Stimulated activated CD8-positive, alpha-beta memory T cell treated with anti-CD3 and anti-CD28 coated beads, Interleukin-4, amount 100 ng/mL, for 1 hour (primary cell): ENCODE measurements around the gene GID8.

Experiments
- DNase-seq, 2 donors: peaks; one replicate each; pipeline ENCODE4 v3.0.0-alpha.2; 2020; ENCODE audit warnings: low read depth in 2 of 2, low spot score in 1 of 2

Gene GID8

DNA sequence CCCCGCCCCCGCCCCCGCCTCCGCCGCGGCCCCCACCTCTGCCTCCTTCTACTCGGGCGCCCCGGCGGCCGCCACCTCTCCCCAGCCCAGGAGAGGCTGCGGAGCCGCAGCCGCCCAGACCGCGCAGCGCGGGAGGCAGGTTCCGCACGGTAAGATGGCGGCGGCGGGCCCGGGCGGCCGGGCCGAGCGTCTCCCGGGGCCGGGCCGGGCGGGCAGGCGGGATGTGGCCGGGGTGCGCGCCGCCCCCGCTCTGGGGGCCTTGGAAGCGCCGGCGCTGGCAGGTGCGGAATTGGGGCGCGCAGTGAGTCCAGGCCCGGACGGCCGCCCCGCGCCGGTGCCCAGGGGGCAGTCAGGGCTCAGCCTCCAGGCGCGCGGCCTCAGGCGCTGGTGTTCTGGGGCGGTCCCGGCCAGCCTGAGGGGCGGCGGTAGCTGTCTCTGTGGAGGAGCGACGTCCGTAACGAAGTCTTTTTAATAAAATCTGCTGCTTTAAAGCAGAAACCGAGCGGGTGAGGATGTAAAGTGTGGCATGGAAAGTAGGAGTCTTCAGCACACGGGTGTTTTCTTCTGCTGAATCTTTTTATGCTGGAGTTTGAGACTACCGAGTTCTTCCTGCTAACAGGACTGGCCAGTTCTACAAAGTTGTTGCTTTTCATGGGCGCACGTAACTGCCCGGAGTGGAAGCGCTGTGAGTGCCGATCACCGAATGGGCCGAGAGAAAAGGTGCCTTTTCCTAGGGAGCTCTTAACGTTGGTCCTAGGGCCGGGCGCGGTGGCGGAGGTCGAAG lies at the start of gene GID8:
TSS of gene GID8 (plus strand) at position 43 of the 784 bp plus-strand sequence. CDS start 3,356 bp downstream, outside the sequence.
- DNase-seq: no peak

- no peak for DNase-seq
Observed at GRCh38 chr20:62888406-62888805, 49.5 kb upstream of the GID8 start.

DNA sequence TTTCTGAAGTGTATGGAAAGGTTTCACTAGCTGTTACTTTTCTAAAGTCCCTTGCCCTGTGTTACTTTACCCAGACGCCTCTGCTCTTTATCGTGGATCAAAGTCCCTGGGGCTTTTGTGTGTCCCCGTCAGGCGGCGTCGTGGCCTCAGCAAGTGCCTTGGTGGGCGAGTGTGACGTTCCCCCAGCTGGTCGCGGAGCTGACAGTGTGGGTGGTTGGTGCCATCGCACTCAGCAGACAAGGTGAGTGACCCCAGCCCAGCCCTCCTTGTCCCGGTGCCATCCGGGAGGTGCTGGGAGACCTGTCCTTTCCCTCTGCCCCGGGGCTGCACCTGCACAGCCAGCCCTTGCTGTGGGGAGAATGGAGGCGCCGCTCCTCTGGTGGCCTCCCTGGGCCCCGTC lies 49.0 kb upstream of the GID8 start:
- DNase-seq: no peak

- DNase-seq: no peak
Observed at GRCh38 chr20:62889411-62889810, 48.5 kb upstream of the GID8 start.

- no peak for DNase-seq
Observed at GRCh38 chr20:62889871-62890270, 48.1 kb upstream of the GID8 start.

- no peak for DNase-seq
Observed at GRCh38 chr20:62890444-62890843, 47.5 kb upstream of the GID8 start.

DNA sequence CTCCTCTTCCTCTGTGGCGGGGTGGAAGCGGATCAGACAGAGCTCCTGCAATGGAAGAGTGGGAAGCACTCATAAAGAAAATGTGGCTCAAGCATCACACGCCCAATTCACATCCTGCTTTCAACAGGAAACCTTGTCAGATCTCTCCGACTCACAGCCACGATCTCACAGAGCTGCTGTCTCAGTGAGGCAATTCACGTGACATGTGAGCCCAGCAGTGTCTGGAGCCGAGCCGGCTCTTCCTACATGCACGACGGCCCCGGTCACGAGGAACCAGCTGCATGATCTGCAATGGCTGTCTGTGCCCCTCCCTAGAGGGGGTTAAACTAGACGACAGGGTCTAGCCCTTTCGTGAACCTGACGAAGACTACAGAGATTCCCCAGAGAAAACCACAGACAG lies 46.8 kb upstream of the GID8 start:
- no peak for DNase-seq

DNA sequence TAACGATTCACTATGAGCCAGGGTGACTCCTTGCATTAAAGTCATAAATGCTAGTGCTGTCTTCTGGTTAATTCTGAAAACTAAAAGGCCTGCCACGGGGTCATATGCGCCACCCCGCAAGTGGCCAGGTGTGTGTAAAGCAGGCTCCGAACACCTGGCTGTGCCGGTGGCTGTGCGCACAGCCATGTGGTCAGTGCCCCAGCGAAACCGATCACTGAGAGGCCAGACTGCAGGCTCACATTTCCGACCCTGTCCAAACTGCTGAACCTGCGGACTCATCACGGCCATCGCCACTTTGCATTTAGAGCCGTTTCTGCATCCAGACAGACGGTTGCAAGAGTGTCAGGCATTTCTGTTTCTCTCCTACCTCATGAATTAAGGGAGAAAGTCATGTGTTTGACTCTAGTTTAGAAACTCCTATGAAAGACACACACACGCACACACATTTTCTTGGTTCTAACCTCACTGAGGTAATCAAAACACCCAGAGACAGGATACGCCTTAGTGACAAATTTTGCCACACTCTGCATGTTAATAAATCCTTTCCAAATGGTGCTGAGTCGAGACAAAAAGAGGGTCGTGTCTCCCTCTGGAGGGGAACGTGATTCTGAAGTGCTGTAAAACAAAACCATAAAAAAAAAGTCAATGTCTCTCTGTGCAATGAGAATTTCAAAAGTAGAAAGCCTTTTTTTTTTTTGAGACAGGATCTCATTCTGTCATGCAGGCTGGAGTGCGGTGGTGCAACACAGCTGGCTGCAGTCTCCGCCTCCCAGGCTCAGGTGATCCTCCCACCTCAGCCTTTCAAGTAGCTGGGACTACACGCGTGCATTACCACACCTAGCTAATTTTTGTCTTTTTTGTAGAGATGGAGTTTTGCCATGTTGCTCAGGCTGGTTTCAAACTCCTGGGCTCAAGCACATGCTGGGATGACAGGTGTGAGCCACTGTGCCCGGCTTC lies 45.3 kb upstream of the GID8 start:
- DNase-seq: no peak

DNA sequence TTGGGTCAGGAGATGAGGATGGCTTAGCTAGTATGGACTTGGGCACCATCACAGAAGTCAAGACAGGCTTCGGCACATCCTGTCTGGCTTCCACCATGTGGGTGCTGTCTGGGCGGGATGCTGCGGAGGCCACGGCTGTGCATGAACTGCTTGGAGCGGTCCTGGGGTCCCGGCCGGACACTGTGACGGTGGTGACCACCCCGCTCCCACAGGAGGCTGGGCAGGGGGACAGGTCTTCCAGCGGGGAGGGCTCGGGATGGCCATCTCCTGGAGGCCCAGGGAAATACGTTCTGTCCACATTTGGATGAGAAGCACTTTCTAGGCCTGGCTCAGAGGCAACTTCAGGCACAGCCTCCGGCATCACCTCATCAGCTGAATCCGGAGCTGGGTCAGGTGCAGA lies 44.2 kb upstream of the GID8 start:
- no peak for DNase-seq

GRCh38 chr20:62894261-62894660 lies 43.7 kb upstream of the GID8 start:
- no peak for DNase-seq

DNA sequence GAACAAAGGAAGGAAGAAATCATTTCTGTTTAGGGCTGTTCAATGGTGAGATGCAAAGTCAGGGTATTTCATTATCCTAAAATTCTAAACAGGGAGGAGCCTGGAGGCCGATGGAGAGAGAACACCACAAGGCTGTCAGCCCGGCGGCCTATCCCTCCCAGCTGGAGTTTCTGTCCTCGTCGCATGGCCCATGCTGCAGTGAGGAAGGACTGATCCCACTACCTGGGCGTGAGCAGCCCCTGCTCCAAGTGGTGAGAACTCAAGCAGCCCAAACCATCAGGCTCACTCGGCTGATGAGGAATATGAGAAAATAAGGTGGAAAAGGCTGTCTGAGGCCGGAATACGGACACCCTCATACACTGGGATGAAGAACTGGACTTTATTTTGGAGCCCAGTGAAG lies 42.4 kb upstream of the GID8 start:
- DNase-seq: no peak

DNA sequence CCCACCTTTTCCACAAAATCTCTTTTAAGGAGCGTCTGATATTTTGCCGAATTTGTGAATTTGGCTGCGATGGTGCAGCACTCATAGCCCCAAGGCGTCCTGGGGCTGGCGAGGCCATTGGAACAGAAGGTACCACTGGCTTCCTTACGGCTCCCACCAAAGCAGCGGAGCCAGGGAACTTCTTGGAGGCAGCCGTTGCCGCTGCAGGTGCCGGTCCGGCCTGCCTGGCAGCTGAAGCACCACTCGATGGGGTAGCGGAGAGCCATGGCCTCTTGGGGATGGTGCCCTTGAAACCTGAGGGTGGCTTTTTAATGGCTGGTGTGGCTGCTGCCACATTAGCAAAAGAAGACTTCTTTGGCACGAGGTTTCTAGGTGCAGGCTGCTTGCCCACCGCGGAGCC lies 41.4 kb upstream of the GID8 start:
- DNase-seq: no peak

- no peak for DNase-seq
Observed at GRCh38 chr20:62897666-62898065, 40.3 kb upstream of the GID8 start.

- DNase-seq: no peak
Observed at GRCh38 chr20:62898093-62898964, 39.6 kb upstream of the GID8 start.

- no peak for DNase-seq
Observed at GRCh38 chr20:62898970-62899632, 38.8 kb upstream of the GID8 start.

GRCh38 chr20:62899633-62900051 lies 38.3 kb upstream of the GID8 start:
- no peak for DNase-seq

- DNase-seq: peak; percentile 49 to 53
Observed at GRCh38 chr20:62900052-62900691, 37.8 kb upstream of the GID8 start.

DNA sequence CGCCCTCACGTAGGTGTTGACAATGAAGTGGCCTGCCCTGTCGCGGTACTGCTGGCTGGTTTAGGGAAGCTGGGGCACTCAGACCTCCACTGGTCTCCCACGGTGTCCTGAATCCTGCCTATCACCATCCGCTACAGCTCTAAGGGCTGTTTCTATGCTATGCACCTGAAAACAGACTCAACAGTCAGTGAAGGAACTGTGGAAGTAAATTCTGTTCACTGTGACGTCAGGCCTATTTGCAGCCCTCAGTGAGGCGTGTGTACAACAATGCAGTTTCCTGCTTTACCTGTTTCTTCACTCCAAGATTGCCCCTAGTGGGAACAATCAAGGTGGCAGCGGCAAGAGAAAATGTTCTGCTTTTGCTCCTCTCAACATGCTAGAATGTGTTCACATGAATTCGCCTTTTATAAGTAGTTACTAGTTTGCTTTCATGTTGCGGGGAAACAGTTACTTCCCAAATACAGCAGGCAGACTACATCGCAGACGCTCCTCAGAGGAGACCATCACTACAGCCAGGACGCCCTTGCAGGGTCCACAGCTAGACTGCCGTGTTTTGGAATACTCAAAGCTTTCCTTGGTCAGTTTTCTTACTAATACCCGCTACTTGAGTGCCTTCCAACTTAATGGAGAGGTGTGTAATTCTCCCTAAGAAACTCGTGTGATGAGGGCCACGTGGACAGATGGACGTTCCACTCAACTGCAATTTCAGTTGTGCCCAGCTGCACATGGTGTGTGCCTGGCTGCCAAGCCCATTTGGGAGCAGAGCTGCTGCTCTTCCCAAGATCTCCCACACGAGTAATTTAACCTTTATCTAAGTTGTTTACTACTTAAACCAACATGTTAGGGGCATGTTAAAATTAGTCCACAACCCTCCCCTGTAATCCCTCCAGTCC lies 37.0 kb upstream of the GID8 start:
- DNase-seq: no peak

DNA sequence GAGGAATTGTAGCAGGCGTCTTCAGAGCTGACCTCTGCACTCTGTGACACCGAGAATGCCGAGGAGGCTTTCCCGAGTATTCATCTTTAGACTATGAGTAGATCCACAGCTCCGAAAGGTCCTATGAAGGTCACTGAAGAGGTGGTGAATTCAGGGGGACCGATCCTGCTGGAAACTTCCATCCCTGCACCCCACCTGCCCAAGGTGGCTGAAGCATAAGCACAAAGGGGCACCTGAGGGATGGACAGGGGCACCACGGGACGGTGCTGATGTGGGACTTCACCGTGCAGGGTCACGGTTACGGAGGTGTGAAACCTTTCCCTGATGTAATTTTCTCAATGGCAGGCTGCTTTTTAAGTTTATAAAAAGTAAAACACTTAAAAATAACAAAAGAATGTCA lies 36.1 kb upstream of the GID8 start:
- DNase-seq: no peak
